ENCODE measurements around the gene NACA. TPM values are rescaled to one million over a fixed set of nuclear protein-coding genes. Genes with fewer than 3 reads are reported as not detected.
A peak's percentile ranks its signal among the peaks of the same experiment; 100 is the strongest.
"Not testable (repeated sequence)": the region's sequence is repeated elsewhere in the genome, so short reads cannot be mapped to it uniquely, and the experiment has no call there.

NACA gene
- total RNA-seq, 1 experiment from 2014 or later: 1,715 TPM

DNA sequence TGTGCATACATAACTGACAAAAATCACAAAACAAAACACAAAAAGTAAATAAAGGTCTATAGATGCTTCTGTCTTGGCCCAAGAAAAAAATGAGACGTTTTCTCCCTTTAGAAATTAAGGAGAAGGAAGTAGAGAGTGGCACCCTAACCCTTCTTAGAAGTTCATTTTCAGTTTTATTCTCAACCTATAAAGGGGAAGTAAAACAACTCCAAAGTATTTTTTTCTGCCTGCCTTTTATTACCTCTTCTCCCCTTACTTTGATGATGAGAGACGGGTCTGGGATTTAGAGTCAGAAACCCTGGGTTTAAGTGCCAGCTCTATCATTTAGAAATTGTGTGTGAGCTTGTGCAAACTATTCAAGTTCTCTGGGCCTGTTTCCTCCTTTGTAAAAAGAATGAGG is 24.3 kb upstream of the NACA start:
- DNase-seq: no peak
- H3K27me3 ChIP-seq: no peaks in the 10 kb centered on the region
- no peaks in the 10 kb centered on the region for H3K9me3 ChIP-seq
- no peak overlapping the region for H3K4me3 ChIP-seq
- H3K36me3 ChIP-seq: peaks cover 43% of the 10 kb centered on the region

DNA sequence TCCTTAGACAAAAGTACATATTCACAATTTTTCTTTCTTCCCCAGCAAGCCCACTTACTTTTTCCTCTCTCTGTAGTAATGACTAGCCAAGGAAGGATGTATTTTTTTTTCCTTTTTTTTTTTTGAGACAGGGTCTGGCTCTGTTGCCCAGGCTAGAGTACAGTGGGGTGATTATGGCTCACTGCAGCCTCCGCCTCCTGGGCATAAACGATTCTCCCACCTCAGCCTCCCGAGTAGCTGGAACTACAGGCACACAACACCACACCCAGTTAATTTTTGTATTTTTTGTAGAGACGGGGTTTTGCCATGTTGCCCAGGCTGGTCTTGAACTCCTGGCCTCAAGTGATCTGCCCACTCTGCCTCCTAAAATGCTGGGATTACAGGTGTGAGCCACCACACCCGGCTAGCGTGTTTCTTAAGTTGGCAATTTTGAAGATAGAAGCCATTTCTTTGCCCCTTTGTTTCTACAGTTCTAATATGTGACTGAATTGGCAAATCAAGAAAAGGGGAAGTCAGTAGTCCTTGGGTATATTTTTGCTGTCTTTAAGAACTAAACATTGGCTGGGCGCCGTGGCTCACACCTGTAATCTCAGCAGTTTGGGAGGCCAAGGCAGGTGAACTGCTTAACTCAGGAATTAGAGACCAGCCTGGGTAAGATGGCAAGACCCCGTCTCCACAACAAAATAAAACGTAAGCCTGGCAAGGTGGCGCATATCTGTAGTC is 3.2 kb upstream of the NACA start:
- Histone ChIP-seq H3K9me3 (no peaks in the 10 kb centered on the region), H3K36me3 (peaks cover 25% of the 10 kb centered on the region), H3K4me3 (no peak overlapping the region), H3K27me3 (no peaks in the 10 kb centered on the region)
- no peak for DNase-seq

DNA sequence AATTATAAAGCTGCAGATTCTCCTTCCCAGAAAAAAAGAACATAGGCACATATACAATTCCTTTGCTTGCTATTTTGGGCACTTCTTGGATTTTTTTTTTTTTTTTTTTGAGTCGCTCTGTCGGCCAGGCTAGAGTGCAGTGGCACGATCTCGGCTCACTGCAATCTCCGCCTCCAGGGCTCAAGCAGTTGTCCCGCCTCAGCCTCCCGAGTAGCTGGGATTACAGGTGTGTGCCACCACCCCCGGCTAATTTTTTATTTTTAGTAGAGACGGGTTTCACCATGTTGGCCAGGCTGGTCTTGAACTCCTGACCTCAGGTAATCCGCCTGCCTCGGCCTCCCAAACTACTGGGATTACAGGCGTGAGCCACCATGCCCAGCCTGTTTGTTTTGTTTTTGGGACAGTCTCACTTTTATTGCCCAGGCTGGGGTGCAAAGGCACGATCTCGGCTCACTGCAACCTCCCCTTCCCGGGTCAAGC is 1.1 kb upstream of the NACA start:
- H3K9me3 ChIP-seq, H3K27me3 ChIP-seq, DNase-seq: not testable (repeated sequence)
- peaks cover 43% of the 10 kb centered on the region for H3K36me3 ChIP-seq
- peak overlapping the region; percentile 70; the same call in 1 of the 2 replicates for H3K4me3 ChIP-seq

DNA sequence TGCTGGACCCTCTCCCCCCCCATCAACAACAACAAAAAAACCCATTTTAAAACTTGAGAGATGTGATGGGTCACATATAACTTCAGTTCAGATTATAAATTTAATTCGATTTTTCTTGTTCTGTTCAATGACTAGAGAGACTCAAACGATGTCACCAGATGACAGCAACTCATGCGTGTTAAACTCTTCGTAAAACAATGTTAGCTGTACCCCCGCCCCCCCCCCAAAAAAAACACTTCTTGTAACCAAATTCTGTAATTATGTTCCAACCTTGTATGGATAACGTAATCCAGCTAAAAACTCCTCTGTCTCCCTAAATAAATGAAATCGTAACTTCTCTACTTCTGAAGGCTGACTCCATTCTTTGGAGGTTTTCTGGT is 614 bp upstream of the NACA start:
- H3K9me3 ChIP-seq: no peaks in the 10 kb centered on the region
- DNase-seq: no peak
- peaks cover 48% of the 10 kb centered on the region for H3K36me3 ChIP-seq
- peak overlapping the region; percentile 70 for H3K4me3 ChIP-seq
- no peaks in the 10 kb centered on the region for H3K27me3 ChIP-seq

DNA sequence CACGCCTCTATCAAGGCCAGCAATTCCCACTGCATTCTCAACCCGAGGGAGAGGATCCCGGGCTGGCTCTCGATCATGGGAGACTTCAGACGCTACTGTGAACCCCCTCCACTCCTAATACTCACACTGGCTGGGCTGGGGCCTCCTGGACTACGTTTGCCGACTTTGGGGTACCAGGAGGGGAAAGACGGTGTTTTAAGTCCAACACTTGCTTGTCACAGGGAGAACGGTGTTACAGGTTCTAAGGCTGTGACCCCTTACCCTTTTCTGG is 463 bp downstream of the NACA start:
- no peaks in the 10 kb centered on the region for H3K9me3 ChIP-seq
- no peak for DNase-seq
- no peaks in the 10 kb centered on the region for H3K27me3 ChIP-seq
- peak overlapping the region; percentile 70 for H3K4me3 ChIP-seq
- peaks cover 54% of the 10 kb centered on the region for H3K36me3 ChIP-seq

DNA sequence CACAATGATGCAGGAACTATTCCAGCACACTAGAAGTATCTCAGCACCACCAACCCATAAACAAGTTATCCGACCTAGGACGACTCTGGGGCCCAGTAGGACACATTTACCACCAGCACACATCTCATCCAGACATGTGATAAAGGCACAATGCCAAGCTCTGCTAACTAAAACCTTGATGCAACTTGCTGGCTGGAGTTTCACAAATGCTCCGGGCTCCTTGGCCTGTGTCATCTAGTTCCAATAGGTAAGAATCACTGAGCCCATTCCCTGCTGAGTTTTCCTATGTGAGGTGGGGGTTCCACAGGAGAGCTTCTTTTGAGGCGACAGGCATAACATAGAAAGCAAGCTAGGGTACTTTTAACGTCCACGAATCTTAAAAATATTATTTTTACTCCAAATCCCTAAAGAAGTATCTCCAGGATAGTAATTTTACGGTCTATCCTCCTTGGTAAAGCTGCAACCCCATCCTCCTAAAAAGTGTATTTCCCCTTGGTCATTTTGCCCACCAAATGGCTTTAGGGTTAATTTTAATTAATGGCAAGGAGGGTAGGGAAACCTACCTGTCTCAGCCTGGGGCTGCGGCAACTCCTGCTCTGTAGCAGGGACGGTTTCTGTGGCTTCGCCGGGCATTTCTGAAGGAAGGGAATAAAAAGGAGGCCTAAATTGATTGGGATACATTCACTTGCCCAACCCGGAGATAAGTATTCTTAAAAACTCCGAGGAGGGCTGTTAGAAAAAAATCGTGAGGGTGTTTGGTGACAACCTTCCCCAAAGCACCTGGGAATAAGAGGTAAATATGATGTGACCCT is 1.0 kb downstream of the NACA start:
- Histone ChIP-seq H3K4me3 (peak overlapping the region; percentile 70), H3K9me3 (no peaks in the 10 kb centered on the region), H3K36me3 (peaks cover 59% of the 10 kb centered on the region), H3K27me3 (no peaks in the 10 kb centered on the region)
- DNase-seq: peak; percentile 55

DNA sequence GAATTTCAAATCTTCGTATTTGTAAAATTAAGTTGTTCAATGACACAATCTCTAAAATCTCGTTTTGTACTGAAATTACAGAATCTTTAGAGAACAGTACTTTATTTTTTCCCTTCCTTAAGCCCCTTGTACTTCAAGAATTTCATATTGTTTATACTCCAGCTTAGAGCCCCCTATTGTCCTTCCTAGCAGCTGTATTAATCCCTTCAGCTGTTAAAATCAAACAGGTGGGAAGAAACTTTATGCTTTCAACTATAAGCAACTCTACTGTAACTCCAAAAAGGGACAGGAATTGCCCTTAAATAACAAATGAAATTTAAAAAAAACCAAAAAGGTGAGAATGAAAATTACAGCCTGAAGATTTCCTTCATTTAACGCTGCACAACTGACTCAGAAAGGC is 1.7 kb downstream of the NACA start:
- no peak for DNase-seq
- peaks cover 64% of the 10 kb centered on the region for H3K36me3 ChIP-seq
- H3K9me3 ChIP-seq: no peaks in the 10 kb centered on the region
- H3K4me3 ChIP-seq: peak overlapping the region; percentile 70
- no peaks in the 10 kb centered on the region for H3K27me3 ChIP-seq

DNA sequence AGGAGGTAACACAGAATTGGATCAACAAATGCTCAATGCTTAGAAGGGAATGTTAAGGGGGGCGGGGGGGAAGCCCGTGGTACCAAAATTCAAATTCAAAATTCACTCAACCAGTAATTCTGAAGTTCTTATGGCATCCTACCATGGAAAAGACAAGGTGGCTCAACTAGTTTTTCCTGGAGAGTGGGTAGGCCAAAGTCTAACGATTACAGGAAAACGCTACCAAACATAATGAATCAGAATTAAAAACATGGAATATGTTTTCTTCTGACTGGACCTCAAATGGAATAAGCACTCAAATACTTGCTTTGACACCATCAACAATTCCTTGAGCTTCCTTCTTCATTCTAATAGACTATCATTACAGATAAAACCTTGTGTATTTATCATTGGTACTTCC is 2.3 kb downstream of the NACA start:
- Histone ChIP-seq H3K36me3 (peaks cover 64% of the 10 kb centered on the region), H3K27me3 (no peaks in the 10 kb centered on the region), H3K9me3 (no peaks in the 10 kb centered on the region), H3K4me3 (peak overlapping the region; percentile 70)
- no peak for DNase-seq

DNA sequence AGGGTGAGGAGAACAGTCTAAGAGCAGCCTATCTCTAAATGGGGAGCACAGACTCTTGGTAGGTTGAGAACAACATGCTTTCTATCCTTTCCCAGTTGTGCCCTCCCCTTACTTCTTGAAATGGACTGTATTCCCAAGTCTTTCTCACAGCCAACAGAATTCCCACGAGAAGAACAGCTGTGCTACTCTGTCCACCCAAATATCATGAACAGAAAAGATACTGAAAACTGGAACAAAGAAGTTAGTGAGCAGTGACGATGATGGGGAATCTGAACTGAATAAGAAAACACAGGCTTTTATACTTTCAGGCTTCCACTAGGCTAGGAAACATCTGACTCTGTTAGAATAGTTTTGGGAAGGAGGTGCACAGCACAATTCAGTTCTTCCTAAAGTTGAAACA is 3.4 kb downstream of the NACA start:
- DNase-seq: no peak
- Histone ChIP-seq H3K4me3 (no peak overlapping the region; the same call in 1 of the 2 replicates), H3K9me3 (no peaks in the 10 kb centered on the region), H3K27me3 (no peaks in the 10 kb centered on the region), H3K36me3 (peaks cover 68% of the 10 kb centered on the region)

DNA sequence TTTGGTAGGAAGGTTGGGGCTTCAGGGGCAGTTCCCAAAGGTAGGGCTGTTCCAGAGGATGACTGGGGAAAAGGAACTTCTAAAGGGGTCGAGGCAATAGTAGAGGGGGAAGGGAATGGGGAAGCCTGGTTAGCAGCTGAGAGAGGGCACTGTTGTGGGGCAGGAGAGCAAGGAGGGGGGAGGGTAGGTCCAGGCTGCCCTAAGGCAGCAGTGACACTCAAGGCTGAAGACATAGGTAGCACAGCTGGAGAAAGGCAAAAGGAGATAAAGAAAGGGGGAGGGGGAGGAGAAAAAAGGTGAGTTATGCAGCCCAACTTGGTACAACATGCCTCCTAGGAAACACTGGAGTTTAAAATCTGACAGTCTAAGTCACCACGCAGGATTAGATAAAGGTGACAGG is 3.9 kb downstream of the NACA start:
- DNase-seq: no peak
- H3K36me3 ChIP-seq: peaks cover 72% of the 10 kb centered on the region
- H3K4me3 ChIP-seq: no peak overlapping the region
- no peaks in the 10 kb centered on the region for H3K9me3 ChIP-seq
- no peaks in the 10 kb centered on the region for H3K27me3 ChIP-seq

DNA sequence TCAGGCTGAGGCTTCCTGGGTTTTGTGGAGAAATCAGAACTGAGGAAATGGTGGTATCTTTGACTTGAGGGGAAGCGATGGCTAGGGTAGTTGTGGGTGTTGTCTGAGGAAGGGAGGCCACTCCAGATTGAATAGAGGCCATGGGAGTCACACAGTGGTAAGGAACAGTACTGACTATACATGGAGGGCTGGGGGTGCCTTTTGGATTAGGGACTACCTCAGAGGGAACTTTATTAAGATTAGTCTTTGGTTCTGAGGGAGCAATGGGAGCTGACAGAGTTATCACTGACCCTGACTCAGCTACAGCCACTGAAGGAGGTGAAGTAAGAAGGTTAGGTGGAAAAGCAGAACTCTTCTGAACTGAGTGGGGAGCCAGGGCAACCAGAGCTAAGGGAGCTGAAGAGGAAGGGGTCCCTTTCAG is 4.4 kb downstream of the NACA start:
- H3K36me3 ChIP-seq: peaks cover 76% of the 10 kb centered on the region
- H3K4me3 ChIP-seq: no peak overlapping the region
- DNase-seq: no peak
- no peaks in the 10 kb centered on the region for H3K9me3 ChIP-seq
- no peaks in the 10 kb centered on the region for H3K27me3 ChIP-seq

DNA sequence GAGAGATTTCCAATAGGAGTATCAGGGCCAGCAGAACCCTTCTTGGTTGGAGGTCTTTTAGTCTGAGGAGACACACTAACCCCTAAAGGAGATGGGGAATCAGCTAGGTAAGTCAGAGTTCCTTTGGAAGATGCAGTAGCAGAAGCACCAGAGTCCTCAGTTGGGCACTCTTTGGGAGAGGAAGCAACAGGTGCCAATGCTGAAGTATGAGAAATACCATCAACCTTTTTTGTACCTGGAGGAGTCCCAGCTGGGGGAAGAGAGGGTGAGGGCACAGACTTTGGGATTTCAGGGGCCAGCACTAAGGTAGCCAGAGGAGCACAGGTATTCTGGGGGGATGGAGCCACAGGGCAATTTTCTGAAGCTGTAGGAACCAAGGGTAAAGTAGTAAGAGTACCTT is 6.0 kb downstream of the NACA start:
- Histone ChIP-seq H3K9me3 (no peaks in the 10 kb centered on the region), H3K4me3 (no peak overlapping the region), H3K36me3 (peaks cover 84% of the 10 kb centered on the region), H3K27me3 (no peaks in the 10 kb centered on the region)
- no peak for DNase-seq

DNA sequence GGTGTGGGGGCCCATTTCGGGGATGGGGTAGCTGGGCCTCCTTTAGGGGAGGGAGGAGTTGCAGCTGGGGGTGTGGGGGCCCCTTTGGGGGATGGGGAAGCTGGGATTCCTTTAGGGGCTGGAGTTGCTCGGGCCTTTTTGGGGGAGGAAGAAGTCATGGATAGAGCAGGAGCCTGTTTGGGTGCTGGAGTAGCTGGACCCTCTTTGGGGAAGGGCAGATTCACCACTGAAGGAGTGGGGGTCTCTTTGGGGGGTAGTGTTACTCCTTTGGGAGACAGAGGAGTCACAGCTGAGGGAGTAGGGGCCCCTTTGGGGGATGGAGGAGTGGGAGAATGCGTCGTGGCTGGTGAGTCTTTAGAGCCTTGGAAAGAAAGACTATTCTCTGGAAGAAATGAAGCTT is 6.5 kb downstream of the NACA start:
- Histone ChIP-seq H3K27me3 (no peaks in the 10 kb centered on the region), H3K36me3 (peaks cover 84% of the 10 kb centered on the region), H3K4me3 (no peak overlapping the region), H3K9me3 (no peaks in the 10 kb centered on the region)
- no peak for DNase-seq

DNA sequence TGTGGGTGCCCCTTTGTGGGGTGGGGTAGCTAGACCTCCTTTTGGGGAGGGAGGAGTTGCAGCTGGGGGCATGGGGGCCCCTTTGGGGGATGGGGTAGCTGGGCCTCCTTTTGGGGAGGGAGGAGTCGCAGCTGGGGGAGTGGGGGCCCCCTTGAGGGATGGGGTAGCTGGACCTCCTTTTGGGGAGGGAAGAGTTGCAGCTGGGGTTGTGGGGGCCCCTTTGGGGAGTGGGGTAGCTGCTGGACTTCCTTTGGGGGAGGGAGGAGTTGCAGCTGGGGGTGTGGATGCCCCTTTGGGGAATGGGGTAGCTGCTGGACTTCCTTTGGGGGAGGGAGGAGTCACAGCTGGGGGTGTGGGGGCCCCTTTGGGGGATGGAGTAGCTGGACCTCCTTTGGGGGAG is 7.0 kb downstream of the NACA start:
- DNase-seq: no peak
- H3K27me3 ChIP-seq: no peaks in the 10 kb centered on the region
- peaks cover 84% of the 10 kb centered on the region for H3K36me3 ChIP-seq
- no peak overlapping the region for H3K4me3 ChIP-seq
- no peaks in the 10 kb centered on the region for H3K9me3 ChIP-seq

DNA sequence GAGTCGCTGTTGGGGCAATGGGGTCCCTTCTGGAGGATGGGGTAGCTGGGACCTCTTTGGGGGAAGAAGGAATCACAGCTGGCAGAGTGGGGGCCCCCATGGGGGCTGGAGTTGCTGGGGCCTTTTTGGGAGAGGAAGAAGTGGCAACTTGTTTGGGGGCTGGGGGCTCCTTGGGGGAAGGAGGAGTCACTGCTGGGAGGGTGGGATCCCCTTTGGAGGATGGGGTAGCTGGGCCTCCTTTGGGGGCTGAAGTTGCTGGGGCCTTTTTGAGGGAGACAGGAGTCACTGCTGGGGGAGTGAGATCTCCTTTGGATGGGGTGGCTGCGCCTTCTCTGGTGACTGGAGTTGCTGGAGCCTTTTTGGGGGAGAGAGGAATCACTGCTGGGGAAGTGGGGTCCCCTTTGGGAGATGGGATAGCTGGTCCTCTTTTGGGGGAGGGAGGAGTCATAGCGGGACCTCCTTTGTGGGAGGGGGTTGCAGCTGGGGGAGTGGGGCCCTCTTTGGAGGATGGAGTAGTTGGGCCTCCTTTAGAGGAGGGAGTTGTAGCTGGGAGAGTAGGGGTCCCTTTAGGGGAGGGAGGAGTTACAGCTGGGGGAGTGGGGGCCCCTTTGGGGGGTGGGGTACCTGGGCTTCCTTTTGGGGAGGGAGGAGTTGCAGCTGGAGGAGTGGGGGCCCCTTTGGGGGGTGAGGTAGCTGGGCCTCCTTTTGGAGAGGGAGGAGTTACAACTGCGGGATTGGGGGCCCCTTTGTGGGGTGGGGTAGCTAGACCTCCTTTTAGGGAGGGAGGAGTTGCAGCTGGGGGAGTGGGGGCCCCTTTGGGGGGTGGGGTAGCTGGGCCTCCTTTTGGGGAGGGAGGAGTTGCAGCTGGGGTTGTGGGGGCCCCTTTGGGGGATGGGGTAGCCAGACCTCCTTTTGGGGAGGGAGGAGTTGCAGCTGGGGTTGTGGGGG is 7.9 kb downstream of the NACA start:
- H3K36me3 ChIP-seq: peaks cover 84% of the 10 kb centered on the region
- H3K9me3 ChIP-seq: no peaks in the 10 kb centered on the region
- no peak overlapping the region for H3K4me3 ChIP-seq
- no peaks in the 10 kb centered on the region for H3K27me3 ChIP-seq
- no peak for DNase-seq

DNA sequence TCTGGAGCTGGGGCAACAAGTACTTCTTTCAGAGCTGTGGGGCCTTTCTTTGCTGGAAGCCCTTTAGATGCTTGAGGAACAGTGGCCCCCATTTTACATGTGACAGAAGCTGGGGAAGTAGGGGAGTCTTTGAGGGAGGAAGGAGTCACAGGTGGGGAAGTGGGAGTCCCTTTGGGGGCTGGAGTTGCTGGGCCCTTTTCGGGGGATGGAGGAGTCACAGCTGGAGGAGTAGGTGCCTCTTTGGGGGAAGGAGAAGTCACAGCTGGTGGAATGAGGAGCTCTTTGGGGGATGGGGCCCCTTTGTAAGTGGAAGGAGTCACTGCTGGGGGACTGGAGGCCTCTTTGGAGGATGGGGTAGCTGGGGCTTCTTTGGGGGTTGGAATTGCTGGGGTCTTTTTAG is 8.6 kb downstream of the NACA start:
- peaks cover 81% of the 10 kb centered on the region for H3K36me3 ChIP-seq
- no peaks in the 10 kb centered on the region for H3K27me3 ChIP-seq
- no peaks in the 10 kb centered on the region for H3K9me3 ChIP-seq
- no peak for DNase-seq
- H3K4me3 ChIP-seq: no peak overlapping the region

DNA sequence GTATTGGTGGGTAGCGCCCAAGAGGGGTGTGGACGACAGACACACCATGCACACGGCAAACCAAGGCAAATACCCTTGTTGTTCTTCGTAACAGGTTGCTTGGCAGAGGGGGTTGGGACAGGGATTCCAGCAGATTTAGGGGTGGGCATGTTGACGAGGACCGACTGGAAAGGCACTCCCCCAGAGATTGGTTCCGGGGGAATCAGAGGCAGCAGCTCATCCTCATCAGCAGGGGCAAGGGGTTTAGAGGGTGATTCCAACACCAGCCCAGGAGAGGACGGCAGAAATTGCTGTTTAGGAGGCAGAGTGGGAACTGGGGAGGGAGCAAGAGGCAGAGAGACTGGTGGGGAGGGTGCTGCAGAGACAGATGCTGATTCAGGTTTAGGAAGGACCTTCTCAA is 9.3 kb downstream of the NACA start:
- peaks cover 79% of the 10 kb centered on the region for H3K36me3 ChIP-seq

More for the DNA sequence above, 9.3 kb downstream of the NACA start:
- no peaks in the 10 kb centered on the region for H3K9me3 ChIP-seq
- DNase-seq: no peak
- no peaks in the 10 kb centered on the region for H3K27me3 ChIP-seq
- H3K4me3 ChIP-seq: no peak overlapping the region

Data from MG63 (cell line).